GM12872 (cell line): ENCODE results near the gene DENND4A.

Experiments
- CTCF ChIP-seq: IDR thresholded peaks from 3 replicates; pipeline ENCODE4 v1.5.1; 2011; ENCODE audit warnings: low read depth, mild to moderate bottlenecking, low read length, moderate library complexity; ENCODE audit not compliant: insufficient read depth

DENND4A gene

GRCh38 chr15:65610871-65611718 is 181.0 kb downstream of the DENND4A start, which contains the start of gene INTS14:
TSS of gene INTS14 (minus strand) at chr15:65611131. CDS start at chr15:65607380, 3,751 bp downstream.
- TF ChIP-seq CTCF, result peak; percentile 70
